HUES48 (cell line): ENCODE data around the gene RALGAPA2.

Source experiments
- H3K27ac ChIP-seq: one replicate; pipeline ENCODE4 v1.7.0; 2013; ENCODE audit warnings: low read depth, low read length, inconsistent platforms
- H3K27me3 ChIP-seq: 2 replicates; pipeline ENCODE4 v1.6.1; 2013; ENCODE audit warnings: mild to moderate bottlenecking, low read length; ENCODE audit not compliant: control insufficient read depth, insufficient read depth
- H3K36me3 ChIP-seq: 2 replicates; pipeline ENCODE4 v1.6.1; 2013; ENCODE audit warnings: low read length; ENCODE audit not compliant: control insufficient read depth, insufficient read depth
- H3K4me1 ChIP-seq: 2 replicates; pipeline ENCODE4 v1.6.1; 2013; ENCODE audit warnings: mild to moderate bottlenecking, low read length; ENCODE audit not compliant: control insufficient read depth, insufficient read depth
- H3K4me3 ChIP-seq: 2 replicates; pipeline ENCODE4 v1.5.1; 2013; ENCODE audit warnings: mild to moderate bottlenecking, low read depth, low read length
- H3K9ac ChIP-seq: 2 replicates; pipeline ENCODE4 v1.6.1; 2013; ENCODE audit warnings: mild to moderate bottlenecking, low read depth, low read length, moderate library complexity
- H3K9me3 ChIP-seq: 2 replicates; pipeline ENCODE4 v1.6.1; 2013; ENCODE audit warnings: low read length; ENCODE audit not compliant: control insufficient read depth, insufficient read depth

The RALGAPA2 gene

DNA sequence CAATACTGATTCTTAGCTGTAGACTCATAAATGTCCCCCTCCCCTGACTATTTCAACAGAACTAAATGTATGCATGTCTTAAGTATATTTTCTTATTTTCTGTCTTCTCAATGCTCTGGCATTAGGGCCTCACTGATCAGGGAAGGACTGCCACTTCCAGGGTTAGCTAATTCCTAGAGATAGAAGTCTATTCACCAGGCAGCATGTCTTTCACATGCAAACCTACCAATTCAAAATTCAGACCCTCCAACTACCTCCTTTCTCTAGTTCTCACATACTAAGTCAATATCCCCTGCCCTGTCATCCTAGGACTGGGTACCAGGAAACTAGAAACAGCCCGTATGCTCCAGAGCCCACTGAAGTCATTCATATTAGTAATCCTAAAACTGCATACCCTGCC lies 132.3 kb downstream of the RALGAPA2 start:
- H3K36me3 ChIP-seq: peaks cover 33% of the 10 kb centered on the region
- no peaks in the 10 kb centered on the region for H3K27me3 ChIP-seq
- no peak overlapping the region for H3K9ac ChIP-seq
- no peak overlapping the region for H3K27ac ChIP-seq
- peaks cover 10% of the 10 kb centered on the region; the same call in 1 of the 2 replicates for H3K4me1 ChIP-seq
- no peak overlapping the region for H3K4me3 ChIP-seq
- H3K9me3 ChIP-seq: no peaks in the 10 kb centered on the region

DNA sequence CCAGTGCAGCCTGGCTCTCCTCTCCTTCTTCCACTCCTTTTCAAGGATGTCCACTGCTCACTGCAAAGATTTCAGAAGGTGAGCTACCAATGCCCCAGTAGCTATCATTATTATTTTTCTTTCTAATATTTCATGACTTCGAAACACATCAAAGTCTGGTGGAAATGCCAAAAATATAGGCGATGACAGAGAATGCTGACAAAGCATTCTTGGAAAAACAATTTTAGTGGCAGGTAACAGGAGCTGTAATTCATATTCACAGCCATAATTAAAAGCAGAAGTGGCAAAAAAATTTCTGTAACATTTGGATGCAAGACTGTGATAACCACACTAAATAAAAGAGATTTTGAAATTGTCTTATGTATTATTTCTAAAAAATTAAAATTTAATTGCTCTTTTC lies 133.6 kb downstream of the RALGAPA2 start:
- Histone ChIP-seq H3K4me3 (no peak overlapping the region), H3K9ac (no peak overlapping the region), H3K9me3 (no peaks in the 10 kb centered on the region), H3K36me3 (peaks cover 24% of the 10 kb centered on the region), H3K4me1 (peaks cover 10% of the 10 kb centered on the region; the same call in 1 of the 2 replicates), H3K27me3 (no peaks in the 10 kb centered on the region), H3K27ac (no peak overlapping the region)

DNA sequence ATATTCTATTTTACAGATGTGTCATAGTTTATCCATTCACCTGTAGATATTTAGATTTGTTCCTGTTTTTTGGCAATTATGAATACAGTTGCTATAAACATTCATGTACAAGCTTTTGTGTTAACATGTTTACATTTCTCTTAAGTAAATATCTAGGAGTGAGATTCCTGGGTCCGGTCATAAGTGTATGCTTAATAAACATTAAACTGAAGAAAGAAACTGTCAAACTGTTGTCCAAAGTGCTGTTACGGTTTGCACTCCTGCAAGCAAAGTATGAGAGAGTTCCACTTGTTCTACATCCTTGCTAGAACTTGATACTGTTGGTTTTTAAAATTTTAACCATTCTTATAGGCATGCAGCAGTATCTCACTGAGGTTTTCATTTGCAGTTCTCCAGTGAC lies 138.6 kb downstream of the RALGAPA2 start:
- H3K27me3 ChIP-seq: no peaks in the 10 kb centered on the region

DNA sequence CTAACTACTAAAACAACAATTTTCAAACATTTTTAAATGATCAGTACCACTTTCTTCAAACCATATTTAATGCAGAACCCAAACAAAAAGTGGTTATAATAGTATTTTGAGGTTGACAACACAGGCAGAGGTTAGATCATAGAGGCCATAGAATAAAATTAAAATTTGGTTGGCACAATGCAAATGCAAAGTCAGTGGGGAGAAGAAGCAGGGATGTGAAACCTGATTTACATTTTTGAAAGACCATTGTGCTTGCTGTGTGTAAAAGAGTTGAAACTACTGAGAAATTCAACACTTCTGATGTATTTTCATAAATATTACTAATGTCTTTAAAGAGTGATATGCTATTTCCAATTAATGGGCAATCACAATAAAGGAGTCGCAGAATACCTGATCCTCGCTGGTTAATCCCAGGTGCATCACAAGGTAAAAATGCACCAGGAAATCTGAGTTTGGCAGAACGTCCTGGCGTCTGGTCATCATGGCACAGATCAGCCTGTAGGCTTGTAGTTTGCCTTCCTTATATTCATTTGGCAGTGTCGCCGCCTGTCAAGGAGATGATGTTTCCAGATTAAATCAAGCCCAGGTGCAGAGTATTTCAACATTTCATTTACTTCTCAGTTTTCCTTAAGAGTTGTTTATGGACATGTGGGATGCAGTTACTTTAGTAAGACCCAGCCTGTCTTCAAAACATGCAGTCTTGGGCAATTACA lies 141.2 kb downstream of the RALGAPA2 start:
- Histone ChIP-seq H3K36me3 (peaks cover 4% of the 10 kb centered on the region; the same call in 1 of the 2 replicates), H3K4me1 (peaks cover 5% of the 10 kb centered on the region; the same call in 1 of the 2 replicates), H3K9me3 (no peaks in the 10 kb centered on the region), H3K27ac (no peak overlapping the region), H3K9ac (no peak overlapping the region), H3K4me3 (no peak overlapping the region), H3K27me3 (no peaks in the 10 kb centered on the region)

More for the DNA sequence above, 138.6 kb downstream of the RALGAPA2 start:
- Histone ChIP-seq H3K27ac (no peak overlapping the region), H3K9ac (no peak overlapping the region), H3K4me3 (no peak overlapping the region), H3K36me3 (peaks cover 4% of the 10 kb centered on the region; the same call in 1 of the 2 replicates), H3K4me1 (peaks cover 5% of the 10 kb centered on the region; the same call in 1 of the 2 replicates), H3K9me3 (no peaks in the 10 kb centered on the region)

DNA sequence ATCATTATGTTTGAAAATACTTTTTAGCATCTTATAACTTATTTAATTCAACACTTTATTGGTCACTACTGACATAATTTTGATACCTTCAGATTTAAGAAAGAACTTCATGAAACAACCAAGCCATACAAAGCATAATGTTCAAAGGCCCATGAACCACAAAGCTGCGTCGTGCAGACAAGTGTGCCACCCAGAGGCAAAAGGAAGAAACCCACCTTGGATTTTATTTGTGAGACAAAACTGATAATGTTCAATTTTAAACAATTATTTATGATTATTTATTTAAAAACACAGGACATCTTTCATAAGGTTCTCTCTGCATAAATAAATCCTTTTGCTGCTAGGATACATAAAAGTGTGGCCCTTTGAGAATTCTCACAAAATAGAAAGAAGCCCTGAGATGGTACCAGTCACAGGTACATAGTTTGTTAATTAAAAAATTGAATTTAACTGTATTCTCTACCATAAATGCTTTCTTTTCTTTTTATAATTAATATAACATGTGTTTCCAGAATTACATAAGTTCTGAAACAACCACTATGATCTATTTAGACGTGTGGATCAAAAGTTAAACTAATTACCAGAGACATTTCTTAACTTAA lies 143.7 kb downstream of the RALGAPA2 start:
- Histone ChIP-seq H3K27ac (no peak overlapping the region), H3K4me3 (no peak overlapping the region), H3K36me3 (peaks cover 4% of the 10 kb centered on the region; the same call in 1 of the 2 replicates)

DNA sequence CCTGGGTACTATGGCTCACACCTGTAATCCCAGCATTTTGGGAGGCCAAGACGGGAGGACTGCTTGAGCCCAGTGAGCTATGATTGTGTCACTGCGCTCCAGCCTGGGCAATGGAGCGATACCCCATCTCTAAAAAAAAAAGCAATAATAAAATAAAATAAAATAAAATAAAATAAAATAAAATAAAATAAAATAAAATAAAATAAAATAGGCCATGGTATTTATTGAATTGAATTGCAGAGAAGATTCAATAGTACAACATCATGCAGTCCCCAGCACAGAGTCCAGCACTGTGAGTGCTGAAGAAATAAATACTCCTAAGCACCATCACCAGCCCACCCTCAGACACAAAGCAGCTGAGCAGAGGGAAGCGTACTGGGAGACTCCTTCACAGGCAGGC lies 144.7 kb downstream of the RALGAPA2 start:
- Histone ChIP-seq H3K9ac (no peak overlapping the region), H3K27ac (no peak overlapping the region), H3K4me3 (no peak overlapping the region), H3K36me3 (peaks cover 4% of the 10 kb centered on the region; the same call in 1 of the 2 replicates), H3K4me1 (peaks cover 5% of the 10 kb centered on the region; the same call in 1 of the 2 replicates), H3K27me3 (no peaks in the 10 kb centered on the region), H3K9me3 (no peaks in the 10 kb centered on the region)

More for the DNA sequence above, 143.7 kb downstream of the RALGAPA2 start:
- no peaks in the 10 kb centered on the region for H3K9me3 ChIP-seq
- H3K4me1 ChIP-seq: peaks cover 5% of the 10 kb centered on the region; the same call in 1 of the 2 replicates
- H3K9ac ChIP-seq: no peak overlapping the region
- H3K27me3 ChIP-seq: no peaks in the 10 kb centered on the region

DNA sequence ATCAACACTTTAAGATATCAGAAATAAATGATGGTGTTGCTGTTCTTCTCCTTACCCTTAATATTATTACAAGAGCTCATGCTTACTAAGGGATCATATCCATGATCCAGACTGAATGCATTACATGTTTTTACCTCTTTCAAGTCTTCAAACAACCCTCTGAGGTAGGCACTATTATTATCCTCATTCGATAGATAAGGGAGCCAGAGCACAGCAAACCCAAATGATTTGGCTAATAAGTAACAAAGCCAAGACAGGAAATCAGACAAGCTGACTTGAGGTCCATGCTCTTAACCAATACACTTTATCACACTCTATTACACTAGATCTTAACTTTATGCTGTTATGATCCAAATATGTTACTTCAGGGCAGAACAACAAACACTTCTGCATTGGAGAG lies 145.9 kb downstream of the RALGAPA2 start:
- Histone ChIP-seq H3K36me3 (peaks cover 4% of the 10 kb centered on the region; the same call in 1 of the 2 replicates), H3K4me3 (no peak overlapping the region), H3K27me3 (no peaks in the 10 kb centered on the region), H3K4me1 (peaks cover 5% of the 10 kb centered on the region; the same call in 1 of the 2 replicates), H3K9ac (no peak overlapping the region), H3K27ac (no peak overlapping the region), H3K9me3 (no peaks in the 10 kb centered on the region)

DNA sequence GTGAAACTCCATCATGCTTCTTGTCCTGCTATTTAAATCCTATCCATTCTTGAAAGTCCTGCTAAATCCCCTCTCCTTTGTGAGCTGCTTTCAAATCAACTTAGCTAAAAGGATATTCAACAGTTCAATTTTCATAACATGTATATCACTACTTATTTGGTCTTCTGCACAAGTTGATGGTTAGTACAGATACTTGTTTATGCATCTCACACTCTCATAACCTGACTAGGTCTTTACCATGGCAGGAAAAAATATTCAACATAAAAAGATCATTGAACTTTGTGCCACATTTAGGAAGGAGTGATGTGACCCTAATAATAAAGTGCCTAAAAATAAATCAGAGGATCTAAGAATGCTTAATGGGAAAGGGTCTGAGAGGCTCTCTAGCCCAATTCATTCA lies 148.2 kb downstream of the RALGAPA2 start:
- H3K36me3 ChIP-seq: no peaks in the 10 kb centered on the region
- no peak overlapping the region for H3K27ac ChIP-seq
- H3K4me1 ChIP-seq: peaks cover 4% of the 10 kb centered on the region; the same call in 1 of the 2 replicates
- H3K9me3 ChIP-seq: no peaks in the 10 kb centered on the region
- no peaks in the 10 kb centered on the region for H3K27me3 ChIP-seq
- no peak overlapping the region for H3K9ac ChIP-seq
- no peak overlapping the region for H3K4me3 ChIP-seq

DNA sequence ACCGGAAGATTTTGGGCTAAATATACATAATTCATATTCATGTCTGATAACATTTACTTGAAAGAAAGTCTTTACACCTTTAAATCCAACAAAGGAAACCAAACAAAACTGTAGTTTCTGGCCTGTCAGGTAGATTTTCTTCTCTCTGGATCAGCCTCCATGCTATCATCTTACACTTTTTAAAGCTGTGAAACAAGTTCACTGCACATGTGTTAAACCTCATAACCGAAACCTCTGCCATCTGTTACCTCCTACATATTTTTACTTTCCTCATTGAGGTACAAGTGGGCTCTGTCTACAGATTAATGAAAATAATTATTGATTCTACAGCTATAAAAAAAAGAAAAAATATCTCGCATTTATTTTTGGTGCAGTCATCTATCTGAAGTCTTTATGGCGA lies 149.9 kb downstream of the RALGAPA2 start:
- Histone ChIP-seq H3K27ac (no peak overlapping the region), H3K4me3 (no peak overlapping the region), H3K4me1 (peaks cover 7% of the 10 kb centered on the region; the same call in 1 of the 2 replicates), H3K9ac (no peak overlapping the region), H3K27me3 (no peaks in the 10 kb centered on the region), H3K9me3 (no peaks in the 10 kb centered on the region), H3K36me3 (no peaks in the 10 kb centered on the region)

DNA sequence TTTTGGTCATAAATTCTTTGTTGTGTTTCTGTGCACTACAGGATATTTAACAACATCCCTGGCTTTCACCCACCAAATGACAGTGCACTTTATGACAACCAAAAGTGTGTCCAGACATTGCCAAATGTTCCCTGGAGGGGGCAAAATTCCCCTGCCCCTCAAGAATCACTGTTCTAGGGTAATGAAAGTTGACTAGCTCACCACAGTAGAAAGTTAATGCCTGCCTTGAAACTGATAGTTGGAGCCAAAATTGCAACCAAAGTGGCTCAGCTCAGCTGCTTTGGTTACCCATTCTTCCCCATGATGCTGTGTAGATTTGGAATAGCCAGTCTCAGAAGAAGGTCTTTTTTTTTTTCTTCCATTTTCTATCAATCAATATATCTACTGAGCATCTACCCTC lies 150.6 kb downstream of the RALGAPA2 start:
- Histone ChIP-seq H3K27me3 (no peaks in the 10 kb centered on the region), H3K9ac (no peak overlapping the region), H3K4me1 (peaks cover 7% of the 10 kb centered on the region; the same call in 1 of the 2 replicates), H3K27ac (no peak overlapping the region), H3K36me3 (no peaks in the 10 kb centered on the region), H3K9me3 (no peaks in the 10 kb centered on the region), H3K4me3 (no peak overlapping the region)

DNA sequence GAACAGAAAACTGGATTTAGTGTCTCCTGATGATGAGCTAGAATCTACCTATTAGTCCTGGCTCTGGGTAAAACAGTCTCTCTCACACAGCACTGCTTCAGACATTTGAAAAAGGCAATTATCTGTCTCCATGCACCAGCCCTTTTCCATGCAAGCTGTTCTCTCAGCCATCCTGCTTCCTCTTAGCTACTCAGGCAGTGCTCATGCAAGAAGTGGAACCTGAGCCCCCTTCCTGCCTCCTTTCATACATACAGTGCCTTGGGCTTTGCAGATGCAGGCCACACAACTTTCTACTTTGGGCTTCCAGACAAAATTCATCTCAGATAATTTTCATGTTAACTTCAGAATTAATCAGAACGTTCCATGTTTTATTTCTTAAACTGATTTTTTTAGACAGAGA lies 151.3 kb downstream of the RALGAPA2 start:
- Histone ChIP-seq H3K4me1 (peaks cover 7% of the 10 kb centered on the region; the same call in 1 of the 2 replicates), H3K36me3 (no peaks in the 10 kb centered on the region), H3K9me3 (no peaks in the 10 kb centered on the region), H3K27me3 (no peaks in the 10 kb centered on the region), H3K4me3 (no peak overlapping the region), H3K27ac (no peak overlapping the region), H3K9ac (no peak overlapping the region)
